Astrocyte of the cerebellum (primary cell): ENCODE measurements around the gene TRABD2B.

Source experiments
- DNase-seq: peaks from one replicate; pipeline ENCODE4 v3.0.0-alpha.2; 2011; ENCODE audit warnings: low read depth
- H3K4me3 ChIP-seq: 2 replicates; pipeline ENCODE4 v1.5.1; 2011; ENCODE audit warnings: mild to moderate bottlenecking, low read depth, low read length, moderate library complexity
- in situ Hi-C: cut with HindIII; loops from 2 replicates; pipeline ENCODE4 v1.10.0; 2017; ENCODE audit warnings: low sequenced_read_pairs
- TF ChIP-seq, protein P1 (sequence below): IDR thresholded peaks from 2 replicates; pipeline ENCODE4 v1.5.1; 2012; ENCODE audit warnings: low read length, low read depth, moderate library complexity, mild to moderate bottlenecking; ENCODE audit errors: missing control alignments

The TRABD2B gene

DNA sequence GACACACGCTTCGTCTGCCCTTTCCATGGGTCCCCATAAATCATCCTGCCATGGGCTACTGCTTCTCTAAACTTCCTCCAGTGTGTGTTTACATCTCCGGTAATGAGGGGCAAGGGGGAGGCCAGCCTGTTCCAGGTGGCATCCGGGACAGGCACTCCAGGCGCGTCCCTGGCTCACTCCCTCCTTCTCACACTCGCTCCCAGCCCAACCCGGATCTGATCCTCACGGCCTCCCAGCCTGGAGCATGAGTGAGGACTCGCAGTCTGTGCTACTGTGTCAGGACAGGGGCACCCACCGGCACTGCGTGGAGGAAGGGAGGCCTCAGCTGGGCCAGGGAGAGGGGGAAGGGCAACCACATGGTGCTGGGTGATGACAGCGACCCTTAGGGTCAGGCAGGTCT lies 225.4 kb downstream of the TRABD2B start:
- in situ Hi-C loops: no loop called here
- DNase-seq: no peak
- H3K4me3 ChIP-seq: no peak overlapping the region
- TF ChIP-seq, protein P1, sequence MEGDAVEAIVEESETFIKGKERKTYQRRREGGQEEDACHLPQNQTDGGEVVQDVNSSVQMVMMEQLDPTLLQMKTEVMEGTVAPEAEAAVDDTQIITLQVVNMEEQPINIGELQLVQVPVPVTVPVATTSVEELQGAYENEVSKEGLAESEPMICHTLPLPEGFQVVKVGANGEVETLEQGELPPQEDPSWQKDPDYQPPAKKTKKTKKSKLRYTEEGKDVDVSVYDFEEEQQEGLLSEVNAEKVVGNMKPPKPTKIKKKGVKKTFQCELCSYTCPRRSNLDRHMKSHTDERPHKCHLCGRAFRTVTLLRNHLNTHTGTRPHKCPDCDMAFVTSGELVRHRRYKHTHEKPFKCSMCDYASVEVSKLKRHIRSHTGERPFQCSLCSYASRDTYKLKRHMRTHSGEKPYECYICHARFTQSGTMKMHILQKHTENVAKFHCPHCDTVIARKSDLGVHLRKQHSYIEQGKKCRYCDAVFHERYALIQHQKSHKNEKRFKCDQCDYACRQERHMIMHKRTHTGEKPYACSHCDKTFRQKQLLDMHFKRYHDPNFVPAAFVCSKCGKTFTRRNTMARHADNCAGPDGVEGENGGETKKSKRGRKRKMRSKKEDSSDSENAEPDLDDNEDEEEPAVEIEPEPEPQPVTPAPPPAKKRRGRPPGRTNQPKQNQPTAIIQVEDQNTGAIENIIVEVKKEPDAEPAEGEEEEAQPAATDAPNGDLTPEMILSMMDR: no peak

DNA sequence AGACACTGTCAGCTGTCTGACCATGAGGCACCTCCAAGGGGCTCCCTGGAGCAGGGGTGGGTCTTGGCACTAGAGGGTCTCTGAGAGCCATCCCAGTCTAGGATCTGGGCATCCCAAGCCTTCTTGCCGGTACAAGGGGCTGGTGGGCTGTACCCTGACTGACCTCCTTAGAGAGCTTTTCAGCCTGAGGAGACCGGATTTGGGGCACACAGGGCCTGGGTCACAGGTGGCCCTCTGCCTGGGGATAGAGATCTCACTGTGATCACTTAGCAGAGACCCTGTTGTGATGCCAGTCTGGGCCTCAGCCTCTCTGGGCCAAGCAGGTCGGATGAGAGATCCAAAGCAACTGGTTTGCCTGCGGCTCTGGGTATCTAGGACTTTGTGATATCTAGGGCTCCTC lies 227.2 kb downstream of the TRABD2B start:
- DNase-seq: no peak
- in situ Hi-C loops: no loop called here
- TF ChIP-seq, protein P1: no peak
- H3K4me3 ChIP-seq: no peak overlapping the region

DNA sequence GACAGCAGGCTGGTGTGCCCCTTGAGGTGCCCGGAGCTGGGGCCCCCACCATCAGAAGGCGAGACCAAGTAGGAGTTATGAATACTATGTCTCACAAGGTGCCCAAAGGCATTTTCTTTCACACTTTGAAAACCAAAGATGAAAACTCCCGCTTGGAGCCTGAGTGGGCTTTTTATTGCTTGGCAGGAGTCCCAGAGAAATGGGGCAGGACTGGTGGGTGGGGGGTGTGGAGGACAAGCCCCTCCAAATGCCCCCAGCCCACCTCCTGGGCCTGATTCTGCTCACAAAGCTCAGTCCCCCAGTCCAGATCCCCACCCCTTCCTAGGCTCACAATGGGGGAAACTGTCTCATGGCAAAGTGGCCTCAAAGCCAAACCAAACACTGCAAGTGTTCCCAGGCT lies 227.9 kb downstream of the TRABD2B start:
- no peak overlapping the region for H3K4me3 ChIP-seq
- in situ Hi-C loops: no loop called here
- TF ChIP-seq, protein P1: no peak
- no peak for DNase-seq

DNA sequence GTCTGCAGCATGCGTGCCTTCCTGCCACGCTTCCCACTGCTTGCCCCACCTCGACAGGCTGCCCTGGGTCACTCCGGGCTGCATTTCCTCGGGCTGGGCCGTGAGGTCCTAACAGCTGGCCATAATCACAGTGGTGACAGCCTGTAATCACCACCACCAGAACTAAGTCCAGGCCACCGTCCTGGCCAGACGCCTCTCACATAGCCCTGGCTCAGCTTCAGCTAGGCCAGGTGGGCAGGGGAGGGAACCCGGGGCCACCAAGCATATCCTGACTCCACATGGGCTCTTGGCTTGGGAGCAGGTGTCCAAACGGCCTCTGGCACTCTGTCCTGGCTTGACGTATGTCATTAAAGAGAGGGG lies 229.5 kb downstream of the TRABD2B start:
- in situ Hi-C loops: no loop called here

DNA sequence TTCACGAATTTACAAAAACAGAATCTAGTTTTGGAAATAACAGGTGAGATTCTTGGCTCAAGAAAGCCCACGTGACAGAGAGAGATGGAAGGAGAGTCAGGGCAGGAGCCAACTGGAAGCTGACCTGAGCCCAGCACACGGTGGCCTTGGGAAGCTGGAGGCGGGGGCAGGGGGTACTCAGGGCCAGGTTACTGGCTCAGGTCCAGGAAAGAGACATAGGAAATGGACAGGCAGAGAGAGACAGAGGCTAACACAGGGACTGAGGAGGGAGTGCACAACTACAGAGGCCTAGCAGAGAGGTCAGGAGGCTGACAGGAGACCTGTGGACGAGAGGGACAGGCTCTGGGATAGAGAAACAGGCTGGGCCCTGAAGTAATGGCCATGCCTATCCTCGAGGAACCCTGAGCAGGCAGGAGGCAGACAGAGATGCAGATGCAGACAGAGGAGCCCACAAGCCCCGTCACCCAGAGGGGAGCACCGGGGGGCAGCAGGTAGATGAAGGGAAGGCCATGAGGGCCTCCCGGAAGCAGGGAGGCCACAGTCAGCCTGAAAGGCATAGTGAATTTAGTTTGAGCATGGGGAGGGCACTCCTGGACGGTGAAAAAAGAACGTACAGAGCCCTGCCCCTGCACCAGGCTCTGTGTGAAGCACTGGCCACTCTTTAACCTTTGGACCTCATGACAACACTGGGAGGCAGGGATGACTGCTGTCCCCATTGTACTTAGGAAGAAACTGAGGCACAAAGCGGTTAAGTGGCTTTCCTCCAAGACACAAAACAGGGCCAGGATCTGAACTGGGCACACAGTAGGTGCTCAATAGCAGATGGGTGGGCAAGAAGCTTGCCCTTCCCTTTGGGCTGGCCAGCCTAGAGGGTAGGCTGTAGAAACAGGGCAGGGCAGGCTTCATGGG lies 230.1 kb downstream of the TRABD2B start:
- in situ Hi-C loops: no loop called here
- no peak for DNase-seq

More for the DNA sequence above, 229.5 kb downstream of the TRABD2B start:
- no peak for DNase-seq
- TF ChIP-seq, protein P1: no peak
- no peak overlapping the region for H3K4me3 ChIP-seq

DNA sequence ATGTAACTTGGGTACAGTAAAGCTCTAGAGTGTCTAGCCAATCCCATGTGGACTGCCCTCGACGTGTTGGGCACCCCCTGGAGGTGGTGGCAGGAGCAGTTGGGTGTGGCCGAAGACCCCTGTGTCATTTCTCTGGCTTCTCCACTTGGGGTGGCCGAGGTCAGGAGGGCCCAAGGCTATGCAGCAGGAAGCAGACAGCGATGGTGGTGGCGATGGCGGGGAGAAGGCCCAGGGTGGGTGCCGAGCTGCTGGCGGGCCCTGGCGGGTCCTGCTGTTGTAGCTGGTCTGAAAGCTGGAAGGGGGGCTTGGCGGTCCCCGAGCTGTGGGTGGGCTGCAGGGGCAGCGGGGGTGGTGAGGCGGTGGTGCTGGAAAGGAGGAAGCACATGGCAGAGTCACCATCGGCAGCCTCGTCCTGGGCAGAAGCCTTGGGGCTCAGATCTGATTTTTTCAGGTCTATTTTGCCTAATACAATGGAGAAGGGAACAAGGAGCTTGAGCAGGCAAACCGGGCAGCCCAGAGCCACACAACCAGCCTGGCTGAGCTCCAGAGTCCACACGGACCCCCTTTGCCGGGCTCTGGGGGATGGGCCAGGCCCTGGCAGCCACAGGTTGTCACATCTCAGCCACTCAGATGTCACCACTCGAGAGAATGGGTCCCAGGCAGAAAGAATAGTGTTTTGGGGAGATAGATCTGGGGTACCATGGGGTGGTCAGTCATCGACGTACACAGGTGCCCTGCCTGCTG lies 231.3 kb downstream of the TRABD2B start:
- in situ Hi-C loops: no loop called here
- DNase-seq: no peak
- H3K4me3 ChIP-seq: no peak overlapping the region
- TF ChIP-seq, protein P1: no peak

More for the DNA sequence above, 230.1 kb downstream of the TRABD2B start:
- TF ChIP-seq, protein P1: no peak
- no peak overlapping the region for H3K4me3 ChIP-seq
